ENCODE data around the gene ATF7.
A peak's percentile ranks its signal among the peaks of the same experiment; 100 is the strongest.
"Not testable (repeated sequence)": the region's sequence is repeated elsewhere in the genome, so short reads cannot be mapped to it uniquely, and the experiment has no call there.

The ATF7 gene

GRCh38 chr12:53564278-53564677 lies 61.9 kb downstream of the ATF7 start:
- DNase-seq: no peak

DNA sequence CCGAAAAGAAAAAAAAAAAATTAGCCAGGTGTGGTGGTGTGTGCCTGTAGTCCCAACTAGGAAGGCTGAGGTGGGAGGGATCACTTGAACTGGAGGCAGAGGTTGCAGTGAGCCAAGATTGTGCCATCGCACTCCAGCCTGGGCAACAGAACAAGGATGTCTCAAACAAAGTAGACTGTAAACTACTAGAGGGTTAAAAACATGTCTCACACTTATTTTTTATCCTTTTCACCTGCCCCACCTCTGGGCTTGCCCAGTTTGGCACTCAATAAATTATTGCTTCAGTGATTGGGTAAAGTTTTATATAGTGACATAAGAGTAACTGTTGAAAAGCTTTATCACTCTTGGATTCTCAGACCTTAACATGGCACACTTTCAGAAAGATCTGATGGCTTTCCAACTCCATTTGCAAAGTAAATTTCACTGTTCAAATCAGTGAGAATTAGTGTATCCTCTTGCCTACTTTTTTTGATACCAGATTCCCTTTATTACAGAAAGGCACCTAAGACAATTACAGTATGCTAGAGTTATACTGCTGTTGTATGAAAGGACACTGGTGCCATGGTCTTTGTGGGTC lies 62.6 kb downstream of the ATF7 start:
- DNase-seq: no peak

DNA sequence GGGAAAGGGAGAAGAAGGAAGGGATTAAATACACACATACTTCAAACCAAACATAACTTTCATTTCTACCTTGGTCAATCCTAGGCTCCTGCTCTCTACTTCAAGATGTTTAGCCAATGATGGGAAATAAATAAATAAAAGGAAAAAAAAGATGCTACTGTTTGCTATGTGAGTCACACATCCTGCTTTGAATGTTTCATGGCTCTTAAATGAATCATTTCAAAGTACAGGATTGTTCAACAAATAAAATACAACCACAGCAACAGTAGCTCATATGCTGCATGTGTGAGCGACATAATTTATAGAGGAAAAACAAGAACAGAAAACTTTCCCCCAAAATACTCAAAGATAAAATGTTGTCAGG lies 64.6 kb downstream of the ATF7 start:
- peak; percentile 41 for DNase-seq

- DNase-seq: no peak
Measured at GRCh38 chr12:53560912-53561589, 65.1 kb downstream of the ATF7 start.

DNA sequence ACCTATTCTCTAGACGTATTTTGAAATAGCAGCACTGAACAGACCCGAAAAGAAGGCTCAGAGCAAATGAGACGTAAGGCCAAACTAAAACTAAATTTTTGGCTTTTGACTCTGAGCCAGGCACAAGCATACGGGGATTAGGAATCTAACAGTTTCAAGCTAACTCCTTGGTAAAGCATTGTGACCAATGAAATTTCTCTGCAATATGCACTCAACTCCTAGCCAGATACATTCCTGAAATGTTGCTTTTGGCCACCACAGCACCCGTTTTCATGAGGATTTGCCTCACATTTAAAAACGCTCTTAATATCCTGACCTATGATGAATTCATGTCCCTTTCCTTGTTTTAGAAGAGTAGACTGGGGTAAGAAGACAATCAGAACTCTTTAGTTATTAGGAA lies 65.8 kb downstream of the ATF7 start:
- DNase-seq: no peak

DNA sequence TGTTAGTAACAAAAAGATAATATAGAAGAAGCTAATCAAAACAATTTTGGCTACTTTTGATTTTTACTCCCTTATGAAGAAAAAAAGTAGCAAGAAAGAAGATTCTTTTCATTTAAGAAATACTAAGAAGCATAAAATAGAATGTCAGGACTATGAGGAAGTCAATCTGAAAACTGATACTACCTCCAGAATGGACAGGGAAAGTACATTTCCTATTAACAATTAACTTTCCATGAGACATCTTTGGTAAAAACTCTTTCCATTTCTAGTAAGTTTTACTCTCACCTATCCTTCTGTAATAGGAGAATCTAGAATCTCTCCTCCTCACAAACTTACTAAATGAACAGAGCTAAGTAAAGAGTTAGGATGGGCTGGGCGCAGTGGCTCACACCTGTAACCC lies 67.6 kb downstream of the ATF7 start:
- no peak for DNase-seq

DNA sequence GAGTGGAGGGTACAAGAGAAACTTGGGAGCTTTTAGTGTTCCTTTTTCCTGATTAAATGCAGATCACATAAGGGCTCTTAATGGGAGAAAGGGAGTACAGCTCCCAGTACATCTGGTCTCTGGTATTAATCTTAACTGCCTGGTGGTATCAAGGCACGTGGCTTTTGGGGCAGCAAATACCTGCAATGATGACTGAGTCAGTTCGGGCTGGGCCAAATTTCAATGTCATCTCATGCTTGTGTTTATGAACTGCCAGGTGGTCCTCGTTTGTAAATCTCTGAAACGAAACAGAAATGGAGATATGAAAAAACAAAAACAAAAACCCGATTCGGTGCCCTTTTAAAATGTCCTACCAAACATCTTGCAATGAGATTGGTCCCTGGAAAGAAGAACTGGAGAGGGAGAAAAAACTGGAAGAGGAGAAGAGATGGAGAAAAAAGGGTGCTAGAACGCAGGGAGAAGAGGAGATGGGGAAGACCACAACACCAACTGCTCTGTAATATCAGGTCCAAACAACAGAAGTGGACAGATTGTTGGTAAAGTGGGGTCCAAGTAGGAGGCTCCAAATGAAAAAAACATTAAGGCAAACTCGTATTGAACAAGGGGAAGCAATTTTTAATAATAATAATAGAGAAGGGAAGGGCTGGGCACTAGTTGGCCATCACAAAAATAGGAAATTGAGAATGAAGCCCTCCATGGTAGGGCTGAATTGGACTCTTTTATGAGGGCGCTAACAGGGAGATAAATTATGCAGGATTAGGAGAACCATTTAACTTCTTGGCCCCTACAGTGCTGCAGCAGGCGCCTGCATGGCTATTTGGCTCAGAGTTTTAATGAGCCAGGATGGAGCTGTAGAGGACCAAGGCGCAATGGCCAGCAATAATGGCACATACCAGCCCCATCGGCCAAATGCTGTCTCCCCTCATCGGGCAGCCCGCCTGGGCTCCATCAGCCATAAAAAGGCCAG lies 73.5 kb downstream of the ATF7 start:
- no peak for DNase-seq

DNA sequence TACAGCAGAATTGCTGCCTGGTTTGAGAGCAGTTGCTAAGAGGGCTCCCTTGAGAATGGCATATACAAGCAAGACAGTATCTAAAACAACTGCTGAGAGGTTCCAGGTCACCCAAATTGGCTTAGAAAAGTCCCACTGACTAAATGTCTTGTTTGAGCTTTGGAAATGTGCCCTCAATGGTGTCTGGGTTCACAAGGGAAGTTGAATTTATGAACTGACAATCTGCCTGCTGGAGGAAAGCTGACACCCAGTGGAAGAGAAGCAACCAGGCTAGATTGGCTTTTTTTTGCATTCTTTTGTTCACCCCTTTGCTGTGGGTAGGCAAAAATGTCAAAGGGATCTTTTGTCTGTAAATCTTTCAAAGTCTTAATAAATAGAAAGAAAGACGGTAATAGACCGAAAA lies 74.3 kb downstream of the ATF7 start:
- DNase-seq: no peak

GRCh38 chr12:53550595-53550994 lies 75.6 kb downstream of the ATF7 start:
- no peak for DNase-seq

DNA sequence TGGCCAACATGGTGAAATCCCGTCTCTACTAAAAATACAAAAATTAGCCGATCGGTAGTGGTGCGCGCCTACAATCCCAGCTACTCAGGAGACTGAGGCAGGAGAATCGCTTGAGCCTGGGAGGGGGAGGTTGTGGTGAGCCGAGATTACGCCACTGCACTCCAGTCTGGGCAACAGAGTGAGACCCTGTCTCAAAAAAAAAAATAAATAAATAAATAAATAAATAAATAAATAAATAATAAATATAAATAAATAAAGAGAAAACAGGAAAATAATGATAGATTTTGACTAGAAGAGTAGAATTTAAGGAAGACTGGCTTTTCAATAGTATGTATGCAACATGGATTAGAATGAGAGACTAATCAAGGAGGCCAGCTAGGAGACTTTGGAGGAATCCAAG lies 76.1 kb downstream of the ATF7 start:
- DNase-seq: not testable (repeated sequence)

- DNase-seq: not testable (repeated sequence)
Measured at GRCh38 chr12:53548354-53548753, 77.8 kb downstream of the ATF7 start.

DNA sequence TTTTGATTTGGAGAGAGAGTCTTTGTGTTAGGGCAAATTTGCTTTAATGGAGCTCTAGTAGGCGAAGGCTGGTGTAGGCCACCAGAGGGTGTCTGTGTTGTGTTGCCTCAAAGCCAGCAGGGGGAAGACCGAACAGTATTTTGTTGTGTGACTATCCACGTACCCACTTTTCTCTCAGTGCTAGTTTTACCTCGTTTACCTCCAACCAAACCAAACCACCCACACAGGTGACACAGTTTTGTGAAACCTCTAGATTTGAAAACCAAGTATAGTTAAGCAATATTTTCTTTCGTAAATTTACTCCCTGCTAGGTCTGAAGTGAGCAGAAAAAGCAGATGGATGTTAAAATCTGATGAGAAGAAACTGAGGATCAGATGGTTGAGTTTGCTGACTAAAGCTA lies 82.6 kb downstream of the ATF7 start:
- peak; percentile 51 for DNase-seq

DNA sequence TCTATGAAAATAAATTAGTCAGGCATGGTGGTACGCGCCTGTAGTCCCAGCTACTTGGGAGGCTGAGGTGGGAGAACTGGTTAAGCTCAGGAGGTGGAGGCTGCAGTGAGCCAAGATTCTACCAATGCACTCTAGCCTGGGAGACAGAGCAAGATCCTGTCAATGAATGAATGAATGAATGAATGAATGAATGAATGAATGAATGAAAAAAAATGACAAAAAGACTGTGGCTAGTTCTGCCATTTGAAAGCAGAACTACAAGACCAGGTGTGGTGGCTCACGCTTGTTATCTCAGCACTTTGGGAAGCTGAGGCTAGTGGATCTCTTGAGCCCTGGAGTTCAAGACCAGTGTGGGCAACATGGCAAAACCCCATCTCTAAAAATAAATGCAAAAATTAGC lies 86.7 kb downstream of the ATF7 start:
- DNase-seq: no peak

DNA sequence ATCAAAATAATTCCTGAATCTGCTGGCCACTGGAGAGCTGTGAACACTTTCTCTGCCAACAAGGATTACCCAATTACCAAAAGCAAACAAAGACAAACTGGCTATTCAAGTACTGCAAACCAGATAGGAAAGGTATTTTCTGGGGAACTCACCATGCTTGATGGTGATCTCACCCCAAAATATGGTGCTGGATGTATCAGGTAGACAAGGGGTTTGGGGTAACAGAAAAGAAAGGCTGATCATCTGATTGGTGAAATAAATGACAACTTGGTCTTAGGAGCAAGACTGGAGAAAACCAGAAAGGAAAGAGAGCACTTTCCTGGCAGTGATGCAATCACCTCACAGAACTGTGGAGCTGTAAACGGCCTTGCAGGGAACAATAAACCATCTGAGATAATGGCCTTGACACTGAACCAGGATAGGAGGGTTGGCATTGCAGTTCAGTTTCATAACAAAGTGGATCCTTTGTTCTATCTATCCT lies 87.9 kb downstream of the ATF7 start:
- peak; percentile 89 for DNase-seq

GRCh38 chr12:53536962-53537361 lies 89.2 kb downstream of the ATF7 start:
- no peak for DNase-seq

DNA sequence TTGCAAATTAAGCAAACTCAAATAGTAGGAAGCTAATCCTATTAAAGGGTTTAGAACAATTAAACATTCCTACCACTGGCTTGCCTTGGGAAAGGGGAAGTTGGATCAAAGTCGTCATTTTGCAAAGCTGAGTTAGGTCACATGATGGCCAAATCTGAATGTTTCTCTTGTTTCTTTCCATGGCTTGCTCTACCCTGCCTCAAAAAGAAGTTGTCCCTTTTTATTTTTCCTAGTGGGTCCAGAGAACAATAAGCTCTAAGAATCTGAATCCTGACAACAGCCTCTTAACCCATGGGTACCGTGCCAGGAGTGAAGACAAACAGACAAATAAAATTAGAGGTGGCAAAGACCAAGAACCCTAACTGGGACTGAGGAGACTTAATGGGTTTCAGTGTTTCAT lies 92.7 kb downstream of the ATF7 start:
- no peak for DNase-seq

DNA sequence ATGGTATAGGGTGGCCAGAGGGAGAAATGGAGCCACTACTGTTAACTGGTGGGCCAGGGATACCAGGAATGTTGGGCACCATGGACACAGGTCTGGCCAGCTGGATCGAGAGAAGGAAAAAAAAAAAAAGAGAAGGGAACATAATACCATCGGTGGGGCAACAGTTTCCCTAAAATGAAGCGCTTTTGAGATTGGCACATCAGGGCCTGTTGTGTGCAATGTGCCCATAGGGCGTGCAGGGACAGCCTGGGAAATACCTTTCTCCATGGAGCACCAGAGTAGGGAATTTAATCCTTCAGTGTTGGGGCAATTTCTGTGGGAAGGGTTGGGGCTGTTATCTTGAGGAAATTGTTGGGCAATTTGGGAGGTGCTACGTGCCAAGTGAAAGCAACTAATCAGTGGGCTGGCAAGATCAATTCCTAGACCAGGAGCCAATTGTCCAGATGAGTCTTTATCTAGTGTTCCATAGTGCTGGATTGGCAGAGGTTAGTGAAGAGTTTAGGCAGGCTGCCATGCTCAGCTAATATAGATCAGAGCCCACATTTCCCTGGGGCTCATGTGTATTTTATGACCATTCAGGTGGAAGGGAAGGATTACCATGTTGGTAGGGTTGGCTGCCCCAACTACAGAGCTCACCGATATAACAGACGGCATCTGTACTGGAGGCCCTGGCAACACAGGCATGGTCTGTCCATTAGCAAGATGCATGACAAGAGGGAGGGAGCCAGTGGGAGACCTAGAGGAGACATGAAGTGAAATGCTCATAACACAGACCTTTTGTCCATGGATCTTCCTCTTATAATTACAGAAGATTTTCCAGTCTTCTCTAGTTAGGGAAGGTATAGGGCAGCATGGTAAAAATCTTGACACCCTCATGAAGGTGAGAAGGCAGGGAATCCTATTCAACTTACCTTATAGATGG lies 93.4 kb downstream of the ATF7 start:
- no peak for DNase-seq

DNA sequence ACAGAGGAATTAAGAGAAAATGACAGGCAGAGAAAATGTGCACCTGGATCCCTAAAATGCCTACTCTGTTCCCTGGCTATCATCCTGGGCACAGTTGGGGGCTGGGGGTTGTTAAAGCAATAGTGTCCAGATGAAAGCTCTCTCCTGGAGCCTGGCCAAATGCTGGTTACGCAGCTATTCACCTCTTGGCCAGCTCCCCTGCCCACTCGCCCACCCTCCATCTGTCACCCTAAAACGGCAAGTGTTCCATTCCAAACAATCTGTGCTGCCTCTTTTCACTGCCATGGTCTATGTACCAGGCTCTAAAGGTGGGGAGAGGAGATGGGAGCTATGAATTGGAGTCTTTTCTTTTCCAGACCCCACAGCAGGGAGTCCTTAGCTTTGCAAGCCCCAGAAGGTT lies 94.2 kb downstream of the ATF7 start:
- no peak for DNase-seq

GRCh38 chr12:53530920-53531319 lies 95.3 kb downstream of the ATF7 start:
- no peak for DNase-seq

DNA sequence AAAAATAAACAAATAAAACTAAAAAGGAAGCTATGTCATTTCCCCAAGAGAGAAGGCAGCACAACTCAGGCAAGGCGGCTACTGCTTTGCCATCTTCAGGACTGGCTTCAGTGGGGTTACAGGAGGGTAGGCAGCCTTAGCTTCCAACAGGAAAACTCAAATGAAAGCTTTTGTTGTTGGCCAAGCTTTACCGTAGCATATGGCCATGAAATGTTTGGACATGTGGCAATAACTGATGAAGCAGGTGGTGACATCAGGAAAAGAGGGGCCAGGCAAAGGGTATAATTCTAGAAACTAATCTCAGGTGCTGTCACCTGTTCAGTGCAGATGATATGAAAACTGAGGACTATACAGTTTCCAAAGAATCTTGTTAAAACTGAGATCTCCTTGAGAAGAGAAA lies 96.1 kb downstream of the ATF7 start:
- no peak for DNase-seq

DNA sequence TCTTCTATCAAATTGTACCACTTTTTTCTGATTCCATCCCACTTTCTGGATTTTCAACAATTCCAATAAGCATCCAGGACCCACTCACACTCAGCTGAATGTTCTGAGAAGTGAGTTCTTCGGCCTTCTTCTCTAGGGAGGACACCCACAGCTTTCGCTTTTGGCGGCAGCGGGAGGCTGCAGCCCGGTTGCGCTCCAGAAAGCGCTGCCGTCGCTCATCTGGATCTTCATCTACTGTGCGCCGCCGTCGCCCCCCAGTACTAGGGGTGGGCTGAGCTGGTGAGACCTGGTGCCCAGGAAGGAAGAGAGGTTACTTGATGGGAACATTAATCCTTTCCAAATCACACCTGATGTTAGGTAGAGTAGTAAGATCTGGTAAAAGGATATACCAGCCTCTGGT lies 101.7 kb downstream of the ATF7 start:
- no peak for DNase-seq

GRCh38 chr12:53523131-53523530 lies 103.1 kb downstream of the ATF7 start:
- no peak for DNase-seq

GRCh38 chr12:53518381-53518780 lies 107.8 kb downstream of the ATF7 start:
- DNase-seq: no peak
